Astrocyte (in vitro differentiated cells and primary cell): ENCODE results near the gene LRRC28.

Source experiments
- CTCF ChIP-seq: IDR thresholded peaks from 2 replicates; pipeline ENCODE4 v1.5.1; 2011; ENCODE audit warnings: low read depth, mild to moderate bottlenecking, inconsistent platforms, low read length, moderate library complexity; ENCODE audit not compliant: insufficient read depth
- EZH2 ChIP-seq: IDR thresholded peaks from 2 replicates; pipeline ENCODE4 v1.6.1; 2012; ENCODE audit warnings: mild to moderate bottlenecking, low read length, inconsistent platforms; ENCODE audit not compliant: insufficient read depth

- no peak for TF ChIP-seq EZH2
- no peak for TF ChIP-seq CTCF
Observed at GRCh38 chr15:99207672-99208071, 43.6 kb upstream of the LRRC28 start.
